ENCODE results near the gene KLF6.

Gene KLF6

DNA sequence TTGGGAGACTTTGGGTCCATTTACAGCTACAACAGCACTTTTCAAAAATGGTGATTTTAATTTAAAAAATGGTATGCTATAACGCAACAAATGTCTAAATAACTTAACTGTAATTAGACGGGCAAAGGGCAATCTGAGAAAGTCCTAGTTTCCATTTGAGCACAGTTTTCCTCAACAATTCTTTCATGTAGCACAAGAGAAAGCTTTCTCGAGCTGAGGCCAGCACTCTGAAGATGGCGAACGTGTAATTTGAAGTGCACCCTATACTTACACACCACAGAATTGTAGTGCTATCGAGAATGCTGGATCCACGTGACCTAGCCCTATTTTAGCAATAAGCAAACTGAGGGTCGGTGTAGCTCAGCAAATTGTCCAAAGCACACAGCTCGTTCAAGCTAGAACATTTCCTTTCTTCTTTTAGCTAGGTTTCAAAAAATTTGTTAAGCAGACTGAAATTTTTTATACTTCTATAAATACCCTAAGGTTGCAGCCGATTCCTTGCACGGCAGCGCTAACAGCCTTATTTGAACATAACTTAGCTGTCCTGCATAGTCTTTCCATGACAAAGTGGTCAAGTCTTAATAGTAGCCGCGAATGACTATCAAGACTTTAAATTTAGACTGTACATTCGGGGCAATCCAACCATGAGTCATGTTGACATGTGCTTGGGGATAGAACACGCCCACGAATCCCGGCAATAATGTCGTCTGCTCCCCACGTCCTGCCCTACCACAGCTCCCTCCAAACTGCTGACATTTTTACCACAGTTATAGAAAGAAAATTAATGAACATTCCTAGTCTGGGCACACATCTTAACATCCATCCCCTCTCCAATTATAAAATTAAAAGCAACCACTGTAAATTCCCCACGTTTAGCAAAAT, 10.0 kb downstream of the KLF6 start:
- DNase-seq (ENCODE audit: low spot score), result peak; percentile 75

GRCh38 chr10:3774018-3774813, 10.8 kb downstream of the KLF6 start:
- DNase-seq (ENCODE audit: low spot score), result no peak

DNA sequence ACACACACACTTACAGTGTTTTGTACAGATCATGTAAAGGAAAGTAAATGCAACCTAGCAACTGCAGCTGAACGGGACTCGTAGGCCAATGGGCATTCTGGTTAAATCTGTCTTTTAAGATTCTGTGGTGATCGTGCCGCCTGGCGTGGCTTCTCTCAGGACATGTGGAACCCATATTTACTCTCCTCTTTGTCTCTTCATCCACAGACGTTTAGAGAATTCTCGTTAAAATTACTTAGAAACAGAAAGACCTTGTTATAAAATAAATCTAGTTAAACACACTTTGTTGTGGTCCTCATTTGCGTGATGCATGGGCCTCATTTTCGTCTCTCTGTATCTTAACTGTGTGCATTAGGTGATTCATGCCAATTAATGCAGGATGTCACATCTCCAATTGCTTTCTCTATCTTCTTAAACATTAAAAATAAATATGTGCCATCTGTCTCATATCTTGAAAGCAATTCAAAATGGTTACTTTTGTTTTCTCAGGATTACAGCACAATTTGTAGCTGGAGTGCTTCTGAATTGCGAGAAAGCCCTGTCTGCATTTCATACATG, 11.5 kb downstream of the KLF6 start:
- no peak for DNase-seq (ENCODE audit: low spot score)

DNA sequence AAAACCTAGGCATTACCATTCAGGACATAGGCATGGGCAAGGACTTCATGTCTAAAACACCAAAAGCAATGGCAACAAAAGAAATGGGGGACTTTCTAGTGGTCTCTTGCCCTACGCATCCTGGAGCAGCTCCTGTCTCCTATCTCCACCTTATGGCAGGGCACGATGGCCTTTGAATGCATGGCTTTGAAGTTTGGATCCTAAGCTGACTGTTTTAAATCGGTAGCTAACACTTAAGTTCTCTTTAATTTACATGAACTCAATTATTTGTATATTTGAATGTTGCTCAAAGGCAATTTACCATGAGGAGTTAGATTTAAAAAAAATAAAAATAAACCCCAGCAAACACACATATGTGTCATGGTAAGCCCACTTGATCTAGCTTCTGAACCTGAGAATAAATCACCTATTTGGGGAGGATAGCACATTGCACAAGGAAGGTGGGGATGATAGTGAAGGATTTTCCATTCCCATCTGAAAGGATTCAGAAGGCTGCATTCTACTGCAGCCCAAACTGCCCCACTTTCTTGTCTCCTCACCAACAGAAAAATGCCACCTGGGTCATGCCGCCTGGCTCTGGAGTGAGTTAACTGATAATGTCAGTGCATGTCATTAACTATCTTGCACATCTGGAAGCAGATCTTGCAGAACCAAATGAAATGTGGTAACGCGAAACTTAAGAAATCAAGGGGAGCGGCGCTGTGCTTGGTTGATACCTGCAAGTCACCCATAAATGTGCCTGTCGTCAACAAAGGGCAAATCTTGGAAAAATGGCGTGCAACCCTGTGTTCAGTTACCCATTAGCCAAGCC, 12.4 kb downstream of the KLF6 start:
- DNase-seq (ENCODE audit: low spot score), result no peak

GRCh38 chr10:3770611-3771110, 14.3 kb downstream of the KLF6 start:
- no peak for DNase-seq (ENCODE audit: low spot score)

- DNase-seq (ENCODE audit: low spot score), result no peak
These were observed 15.5 kb downstream of the KLF6 start for GRCh38 chr10:3769556-3769955.

GRCh38 chr10:3766046-3766756, 18.8 kb downstream of the KLF6 start:
- peak; percentile 10 for DNase-seq (ENCODE audit: low spot score)

- DNase-seq (ENCODE audit: low spot score), result peak; percentile 35
These were observed 19.9 kb downstream of the KLF6 start for GRCh38 chr10:3765146-3765545.

DNA sequence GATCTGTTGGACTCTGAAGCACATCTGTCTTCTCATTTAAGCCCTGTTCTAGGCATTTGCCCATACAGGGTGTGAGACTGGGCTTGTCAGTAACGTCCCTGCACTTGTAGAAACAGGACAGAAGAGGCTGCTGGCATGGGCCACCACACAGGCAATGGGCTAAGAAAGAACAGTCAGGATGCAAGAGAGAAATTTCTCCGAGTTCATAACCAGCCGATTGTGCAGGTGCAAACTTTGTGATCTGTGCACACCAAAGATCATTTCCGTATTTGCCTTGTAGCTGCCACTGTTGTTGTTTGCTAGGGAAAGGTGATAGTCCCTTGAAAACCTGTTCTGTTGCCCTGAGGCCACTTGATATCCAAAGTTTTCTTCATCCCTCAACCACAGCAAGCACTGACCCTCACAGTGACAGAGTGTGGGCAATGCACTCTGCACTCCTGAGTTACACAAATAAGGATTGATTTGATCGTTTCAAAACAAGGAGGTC, 20.3 kb downstream of the KLF6 start:
- DNase-seq (ENCODE audit: low spot score), result peak; percentile 7

- peak; percentile 76 for DNase-seq (ENCODE audit: low spot score)
These were observed 21.0 kb downstream of the KLF6 start for GRCh38 chr10:3763852-3764625.

DNA sequence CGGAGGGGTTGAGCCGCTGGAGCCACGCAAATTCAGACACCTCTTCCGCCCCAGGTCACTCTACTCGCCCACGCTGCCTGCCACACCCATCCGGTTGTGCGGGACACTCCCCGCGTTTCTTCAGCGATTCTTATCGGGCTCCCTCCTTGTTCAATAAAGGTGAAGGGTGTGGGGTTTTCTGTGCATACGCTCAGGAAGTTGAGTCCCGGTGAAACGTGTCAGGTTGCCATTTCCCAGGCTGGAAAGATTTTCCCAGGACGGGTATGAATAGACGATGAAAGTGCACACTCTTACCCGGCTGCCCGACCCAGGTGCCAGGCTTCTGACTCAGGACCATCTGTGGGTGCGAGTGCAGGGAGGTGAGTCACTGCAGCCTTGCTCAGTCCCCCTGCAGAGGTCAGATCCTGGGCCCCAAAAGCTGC, 22.0 kb downstream of the KLF6 start:
- DNase-seq (ENCODE audit: low spot score), result peak; percentile 92

DNA sequence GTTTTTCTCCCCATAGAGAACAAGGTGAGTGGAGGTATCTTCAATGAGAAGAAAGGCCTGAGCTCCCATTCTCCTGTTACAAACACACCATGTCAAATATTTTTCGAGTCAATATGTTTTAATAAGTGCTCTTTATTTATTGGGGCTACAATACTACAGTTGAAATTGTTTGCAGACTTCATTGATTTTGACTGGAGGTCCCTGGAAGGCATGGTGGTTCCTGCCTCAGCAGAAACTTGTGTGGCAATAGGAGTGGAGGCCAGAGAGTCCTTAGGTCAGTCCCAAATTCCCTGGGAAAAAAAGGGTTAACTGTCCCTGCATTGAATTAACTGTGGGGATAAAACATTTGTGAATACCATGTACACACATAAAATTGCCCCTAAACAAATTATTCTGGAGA, 22.7 kb downstream of the KLF6 start:
- DNase-seq (ENCODE audit: low spot score), result no peak

- DNase-seq (ENCODE audit: low spot score), result peak; percentile 91
These were observed 23.1 kb downstream of the KLF6 start for GRCh38 chr10:3761904-3762303.

DNA sequence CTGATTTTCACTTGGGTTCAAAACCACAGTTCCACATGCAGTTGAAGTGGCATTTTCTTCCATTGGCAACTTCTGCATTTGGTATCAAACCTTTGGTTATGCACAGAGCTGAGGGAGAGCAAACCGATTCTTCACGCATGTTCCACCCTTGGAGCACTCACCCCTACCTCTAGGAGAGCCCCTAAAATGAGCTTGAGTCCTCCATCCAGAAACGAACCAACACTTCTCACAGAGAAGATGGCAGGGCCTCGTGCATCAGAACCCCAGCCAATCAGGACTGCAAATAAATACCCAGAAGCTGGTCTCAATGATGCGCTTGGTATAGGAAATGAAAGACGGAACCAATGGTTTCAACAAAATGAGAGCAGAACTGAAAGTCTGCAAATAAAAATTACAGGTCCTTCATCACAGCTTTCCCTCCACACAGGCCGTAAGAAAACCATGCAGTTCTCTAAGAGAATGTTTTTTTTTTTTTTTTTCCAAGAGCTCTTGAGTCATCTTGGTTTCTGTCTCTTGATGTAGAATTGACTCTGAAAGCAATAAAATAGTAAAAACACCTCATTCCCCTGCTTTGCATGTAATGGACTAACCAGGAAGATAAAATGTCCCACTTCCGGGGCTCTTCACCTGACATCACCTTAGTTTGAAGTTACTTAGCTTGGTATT, 23.9 kb downstream of the KLF6 start:
- peak; percentile 9 for DNase-seq (ENCODE audit: low spot score)

GRCh38 chr10:3760083-3760482, 24.9 kb downstream of the KLF6 start:
- no peak for DNase-seq (ENCODE audit: low spot score)

- DNase-seq (ENCODE audit: low spot score), result no peak
These were observed 25.6 kb downstream of the KLF6 start for GRCh38 chr10:3759397-3759796.

DNA sequence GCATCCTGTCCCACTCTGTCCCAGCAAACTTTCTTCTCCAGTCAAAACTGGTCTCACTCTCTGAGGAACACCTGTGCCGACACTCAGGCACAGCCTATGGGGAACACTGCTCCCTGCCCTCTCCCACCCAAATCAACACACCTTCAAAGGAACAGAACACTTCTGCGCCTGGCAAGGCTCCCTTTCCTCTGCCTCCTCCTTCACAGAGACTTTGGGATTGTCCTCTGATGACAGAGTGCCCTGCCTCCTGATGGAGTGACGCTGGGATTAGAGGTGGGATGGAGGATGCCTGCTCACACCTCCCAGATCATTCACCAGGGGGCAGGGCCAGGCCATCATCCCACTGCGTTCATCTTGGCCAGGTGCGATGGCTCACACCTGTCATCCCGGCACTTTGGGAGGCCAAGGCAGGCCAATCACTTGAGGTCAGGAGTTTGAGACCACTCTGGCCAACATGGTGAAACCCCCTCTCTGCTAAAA, 26.5 kb downstream of the KLF6 start:
- DNase-seq (ENCODE audit: low spot score), result no peak

- DNase-seq (ENCODE audit: low spot score), result no peak
These were observed 27.1 kb downstream of the KLF6 start for GRCh38 chr10:3757638-3758490.

DNA sequence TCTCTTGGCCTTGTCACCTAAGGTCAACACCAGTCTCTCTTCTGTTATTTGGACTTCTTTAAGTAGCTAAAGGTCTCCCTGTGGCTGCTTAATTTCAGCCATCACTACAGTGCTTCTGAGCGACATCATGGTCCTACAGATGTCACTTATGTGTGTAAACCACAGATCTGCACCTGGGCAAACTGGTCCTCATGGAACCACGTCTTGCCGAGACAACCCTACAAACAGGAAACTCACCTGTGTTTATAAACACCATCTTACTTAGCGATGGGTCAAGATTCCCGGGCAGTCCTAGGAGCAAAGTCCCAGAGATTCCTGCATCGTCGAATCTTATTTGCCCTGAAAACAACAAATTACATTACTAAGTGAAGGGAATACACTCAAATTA, 27.8 kb downstream of the KLF6 start:
- DNase-seq (ENCODE audit: low spot score), result no peak

All from SW480 (cell line).